GM23248 (cell line): ENCODE data around the gene NUDT16L1.

ENCODE experiments used
- EZH2 ChIP-seq: fragments of 200-600 bp; sonication (generic); IDR thresholded peaks from 2 replicates; pipeline ENCODE4 v1.6.1; 2018; ENCODE audit warnings: antibody characterized with exemption, mild to moderate bottlenecking; ENCODE audit not compliant: insufficient read depth, poor library complexity, severe bottlenecking
- EZH2phosphoT487 ChIP-seq: fragments of 200-600 bp; sonication (generic); IDR thresholded peaks from 2 replicates; pipeline ENCODE4 v1.6.1; 2018; ENCODE audit warnings: antibody characterized with exemption, moderate library complexity, mild to moderate bottlenecking, low read depth; ENCODE audit not compliant: insufficient read depth

- no peak for TF ChIP-seq EZH2
- TF ChIP-seq EZH2phosphoT487 = no peak
Measured at GRCh38 chr16:4688674-4689045, 4.7 kb upstream of the NUDT16L1 start.
